ENCODE data around the gene RAMP3.

RAMP3 gene

GRCh38 chr7:45223728-45224630, 66.4 kb downstream of the RAMP3 start:
- no peak for DNase-seq (ENCODE audit: low spot score)

DNA sequence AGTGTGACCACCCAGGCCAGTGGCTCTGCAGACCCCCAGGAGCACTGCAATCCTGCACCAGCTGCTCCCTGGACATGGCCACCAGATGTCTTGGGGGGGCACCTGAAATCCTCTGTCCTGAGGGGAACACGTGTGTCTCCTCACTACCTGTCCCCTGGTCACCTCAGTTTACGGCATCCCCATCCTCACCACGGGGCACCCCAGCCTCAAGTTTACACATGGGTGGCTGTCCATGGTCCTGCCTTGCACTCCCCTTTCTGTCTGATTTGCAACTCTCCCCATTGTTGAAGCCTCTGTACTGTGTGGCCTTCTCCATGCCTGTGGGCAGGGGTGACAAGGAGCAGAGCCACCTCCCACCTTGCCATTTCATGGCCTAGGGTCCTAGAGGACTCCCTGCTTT, 67.2 kb downstream of the RAMP3 start:
- DNase-seq (ENCODE audit: low spot score), result no peak

DNA sequence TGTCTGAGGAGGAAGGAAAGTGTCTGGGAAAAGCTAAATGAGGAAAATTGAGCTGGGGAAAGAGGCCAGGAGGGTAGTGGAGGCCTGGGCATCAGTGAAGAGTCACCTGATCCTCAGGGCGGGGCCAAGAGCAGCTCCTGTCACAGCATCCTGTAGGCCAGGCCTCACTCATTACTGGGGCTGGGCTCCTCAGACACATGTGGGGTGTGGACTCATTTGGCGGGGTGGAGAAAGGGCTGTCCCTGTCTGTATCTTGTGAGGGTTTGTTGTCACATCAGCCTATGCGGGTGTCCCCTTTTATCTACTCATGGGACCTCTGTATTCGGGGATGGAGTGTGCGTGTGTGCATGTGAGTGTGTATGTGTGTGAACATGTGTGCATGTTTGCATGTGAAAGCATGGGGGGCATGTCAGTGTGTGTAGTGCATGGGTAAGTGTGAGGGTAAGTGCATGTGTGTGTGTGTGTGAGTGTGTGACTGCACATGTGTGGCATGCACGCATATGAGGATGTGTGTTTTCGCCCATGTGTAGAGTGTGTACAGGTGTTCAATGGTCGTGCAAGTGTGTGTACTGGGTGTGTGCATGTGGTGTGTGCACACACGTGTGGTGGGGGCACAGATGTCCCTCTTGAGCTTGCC, 67.8 kb downstream of the RAMP3 start:
- peak; percentile 32 for DNase-seq (ENCODE audit: low spot score)

- DNase-seq (ENCODE audit: low spot score), result no peak
Measured at GRCh38 chr7:45225948-45226335, 68.4 kb downstream of the RAMP3 start.

DNA sequence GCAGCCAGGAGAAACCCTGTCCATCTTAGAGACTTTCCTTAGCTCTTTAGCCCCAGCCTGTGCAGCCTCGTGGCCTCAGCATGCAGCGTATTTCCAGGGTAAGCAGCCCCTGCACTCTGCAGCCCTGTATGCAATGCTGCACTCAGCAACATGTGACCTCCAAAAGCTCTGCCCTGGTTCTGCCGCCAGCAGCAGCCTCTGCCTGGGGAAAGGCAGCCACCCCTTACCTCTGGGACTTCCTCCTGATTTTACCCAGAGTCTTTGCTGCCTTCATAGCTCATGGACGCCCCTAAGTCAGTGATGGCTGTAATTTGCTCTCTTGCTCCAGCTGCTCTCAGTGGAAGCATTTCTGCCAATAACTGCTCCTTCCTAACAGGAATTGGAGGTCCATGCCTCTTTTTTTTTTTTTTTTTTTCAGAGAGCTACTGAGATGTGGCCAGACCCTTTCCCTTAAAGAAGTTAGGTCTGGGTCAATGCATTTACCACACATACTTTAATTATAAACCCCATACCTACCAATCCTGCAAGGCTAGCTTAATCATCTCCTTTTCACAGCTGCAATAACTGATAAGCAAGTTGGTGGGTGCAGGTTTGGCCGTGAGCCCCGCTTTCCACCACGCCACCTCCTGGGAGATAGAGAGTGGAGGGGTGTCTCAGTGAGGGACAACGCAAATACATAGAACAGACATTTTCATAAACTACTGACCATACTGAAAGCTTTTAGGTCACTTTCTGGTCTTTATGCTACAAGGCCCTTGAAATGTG, 71.7 kb downstream of the RAMP3 start:
- DNase-seq (ENCODE audit: low spot score), result peak; percentile 82

DNA sequence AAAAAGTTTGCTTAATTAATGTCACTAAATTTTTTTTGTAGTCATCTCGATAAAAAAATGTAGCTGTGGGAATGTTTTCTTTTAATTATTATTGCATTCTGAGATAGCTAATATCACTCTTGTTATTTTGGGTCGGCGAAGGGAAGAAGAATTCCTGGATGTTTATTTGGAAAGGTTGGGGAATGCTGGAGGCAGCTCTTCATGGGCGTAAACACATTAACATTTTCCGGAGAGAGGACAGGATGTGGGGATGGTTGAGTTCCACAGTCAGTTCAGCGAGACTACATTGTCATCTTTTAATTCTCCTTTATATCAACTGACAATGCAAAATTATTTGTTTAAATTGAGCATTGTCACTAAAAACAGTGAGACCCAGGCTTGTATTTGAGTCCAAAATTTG, 72.5 kb downstream of the RAMP3 start:
- no peak for DNase-seq (ENCODE audit: low spot score)

- DNase-seq (ENCODE audit: low spot score), result no peak
Measured at GRCh38 chr7:45230611-45231165, 73.1 kb downstream of the RAMP3 start.

DNA sequence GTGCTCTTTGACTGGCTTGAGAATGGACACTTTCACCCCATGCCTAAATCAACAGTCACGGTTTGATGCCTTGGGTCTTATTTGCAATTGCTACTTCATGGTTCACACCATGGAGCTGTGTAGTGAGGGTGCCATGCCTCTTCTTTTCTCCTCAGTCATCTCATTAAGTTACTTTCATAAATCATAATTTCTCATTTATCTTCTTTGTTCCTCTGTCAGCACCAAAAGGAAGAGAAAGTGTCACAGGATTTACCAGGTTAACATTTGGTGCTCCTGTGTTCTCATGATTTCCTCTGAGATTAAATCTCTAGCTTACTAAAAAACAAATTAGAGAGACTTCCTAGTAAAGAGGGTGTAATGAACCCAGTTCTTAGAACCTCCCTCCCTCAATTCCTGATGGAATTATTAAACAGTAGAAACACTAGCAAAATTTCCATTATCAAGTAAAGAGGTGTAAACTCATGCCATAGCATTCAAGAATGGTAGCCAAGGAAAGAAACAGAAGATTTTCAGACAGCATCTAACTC, 75.7 kb downstream of the RAMP3 start:
- no peak for DNase-seq (ENCODE audit: low spot score)
